ENCODE data around the gene AFP.

AFP gene

GRCh38 chr4:73414936-73415271, 21.1 kb upstream of the AFP start:
- H3K4me3 ChIP-seq (ENCODE audit: low read depth, low read length), result no peak overlapping the region
- TF ChIP-seq CTCF (conservative IDR thresholded peaks at IDR 0.05; ENCODE audit: low read depth, low read length), result no peak
- DNase-seq (ENCODE audit: low read depth), result no peak

GRCh38 chr4:73415807-73416238, 20.2 kb upstream of the AFP start:
- no peak overlapping the region for H3K4me3 ChIP-seq (ENCODE audit: low read depth, low read length)
- no peak for TF ChIP-seq CTCF (conservative IDR thresholded peaks at IDR 0.05; ENCODE audit: low read depth, low read length)
- no peak for DNase-seq (ENCODE audit: low read depth)

GRCh38 chr4:73416423-73417087, 19.5 kb upstream of the AFP start:
- TF ChIP-seq CTCF (conservative IDR thresholded peaks at IDR 0.05; ENCODE audit: low read depth, low read length), result no peak

GRCh38 chr4:73417342-73417741, 18.7 kb upstream of the AFP start:
- H3K4me3 ChIP-seq (ENCODE audit: low read depth, low read length), result no peak overlapping the region
- DNase-seq (ENCODE audit: low read depth), result no peak
- TF ChIP-seq CTCF (conservative IDR thresholded peaks at IDR 0.05; ENCODE audit: low read depth, low read length), result no peak

More at GRCh38 chr4:73416423-73417087, 19.5 kb upstream of the AFP start:
- no peak overlapping the region for H3K4me3 ChIP-seq (ENCODE audit: low read depth, low read length)
- DNase-seq (ENCODE audit: low read depth), result no peak

- no peak for TF ChIP-seq CTCF (conservative IDR thresholded peaks at IDR 0.05; ENCODE audit: low read depth, low read length)
- peak; percentile 9 for DNase-seq (ENCODE audit: low read depth)
- H3K4me3 ChIP-seq (ENCODE audit: low read depth, low read length), result no peak overlapping the region
These were observed 18.0 kb upstream of the AFP start for GRCh38 chr4:73417973-73418372.

- no peak overlapping the region for H3K4me3 ChIP-seq (ENCODE audit: low read depth, low read length)
- no peak for DNase-seq (ENCODE audit: low read depth)
- TF ChIP-seq CTCF (conservative IDR thresholded peaks at IDR 0.05; ENCODE audit: low read depth, low read length), result no peak
These were observed 17.3 kb upstream of the AFP start for GRCh38 chr4:73418677-73419076.
